Gastroesophageal sphincter (tissue), 4 donors: ENCODE results near the gene CYB561D1. TPM values are rescaled to one million over a fixed set of nuclear protein-coding genes. Genes with fewer than 3 reads are reported as not detected.

ENCODE experiments used
- ATAC-seq: fragments of 150-250 bp; one replicate; pipeline ENCODE4 v1.9.1; 2016; ENCODE audit warnings: mild to moderate bottlenecking, moderate library complexity
- H3K27ac ChIP-seq, 4 donors: fragments of 200-600 bp; sonication (generic) in 3 of 4; 1 replicate in 3 of 4; 2 replicates in 1 of 4; pipeline ENCODE4 v1.5.1; 2016 to 2019
- H3K27me3 ChIP-seq: fragments of 200-600 bp; sonication (generic); one replicate; pipeline ENCODE4 v1.5.1; 2019
- H3K36me3 ChIP-seq, 2 donors: fragments of 200-600 bp; sonication (generic); one replicate each; pipeline ENCODE4 v1.5.1; 2019; ENCODE audit warnings: control low read depth in 1 of 2
- H3K4me1 ChIP-seq, 3 donors: fragments of 200-600 bp; sonication (generic); 1 replicate in 2 of 3; 2 replicates in 1 of 3; pipeline ENCODE4 v1.5.1; 2016 to 2019; ENCODE audit warnings: control low read depth in 2 of 3
- H3K4me3 ChIP-seq, 2 donors: fragments of 200-600 bp; sonication (generic); one replicate each; pipeline ENCODE4 v1.5.1; 2019; ENCODE audit warnings: mild to moderate bottlenecking in 1 of 2, moderate library complexity in 1 of 2
- H3K9me3 ChIP-seq, 3 donors: fragments of 200-600 bp; sonication (generic); one replicate each; pipeline ENCODE4 v1.5.1; 2017 to 2019; ENCODE audit warnings: control low read depth in 2 of 3
- CTCF ChIP-seq, 4 experiments: fragments of 200-600 bp in 2 of 4; fragments of 450-650 bp in 2 of 4; sonication (generic) in 1 of 4; IDR thresholded peaks; one replicate each; pipeline ENCODE4 v1.5.1; 2017 to 2019; ENCODE audit warnings: antibody characterized with exemption in 4 of 4, mild to moderate bottlenecking in 2 of 4, moderate library complexity in 2 of 4
- EP300 ChIP-seq: sonication (generic); formaldehyde crosslinking; IDR thresholded peaks from one replicate; pipeline ENCODE4 v1.6.1; 2017; ENCODE audit warnings: antibody characterized with exemption, mild to moderate bottlenecking
- POLR2A ChIP-seq, 2 donors: fragments of 450-650 bp; IDR thresholded peaks; one replicate each; pipeline ENCODE4 v1.6.1; 2017; ENCODE audit warnings: antibody characterized with exemption in 2 of 2, mild to moderate bottlenecking in 2 of 2, moderate library complexity in 1 of 2
- POLR2AphosphoS5 ChIP-seq: sonication (generic); formaldehyde crosslinking; IDR thresholded peaks from one replicate; pipeline ENCODE4 v1.6.1; 2017; ENCODE audit warnings: antibody characterized with exemption
- WGBS, 2 donors: methylation state at CpG; one replicate each; pipeline ENCODE4 v1.1.5; 2018; ENCODE audit warnings: low coverage in 1 of 2; 5-methylcytosine and 5-hydroxymethylcytosine counted together
- total RNA-seq, 4 donors: library from RNA; depleted of rRNA; stranded (reverse); fragments of >200 nt; gene quantifications; one replicate each; pipeline ENCODE4 v1.1.0, GENCODE V29; 2016

The CYB561D1 gene
- total RNA-seq, 4 donors from 2014 or later, result 8.3 to 15.9 (median 10.7) TPM

GRCh38 chr1:109488696-109489095, 5.2 kb upstream of the CYB561D1 start:
- Histone ChIP-seq H3K36me3 (peaks cover 0 to 39% of the 10 kb centered on the region in 2 donors), H3K9me3 (no peaks in the 10 kb centered on the region), H3K4me3 (no peak overlapping the region), H3K27ac (no peak overlapping the region), H3K4me1 (peaks cover 0 to 34% (median 16%) of the 10 kb centered on the region in 3 donors), H3K27me3 (no peaks in the 10 kb centered on the region)
- ATAC-seq, result no peak
- 90% methylated on average over 2 of the region's 12 CpGs; no CpG with 5 or more reads in 1 of the 2 donors for WGBS, 2 donors
- no peak for TF ChIP-seq CTCF (IDR thresholded peaks at IDR 0.05)

GRCh38 chr1:109490029-109490933, 3.6 kb upstream of the CYB561D1 start:
- 93% methylated on average over 5 of the region's 11 CpGs; no CpG with 5 or more reads in 1 of the 2 donors for WGBS, 2 donors
- TF ChIP-seq EP300 (no peak), POLR2AphosphoS5 (no peak), POLR2A (IDR thresholded peaks at IDR 0.05) (no peak), CTCF (IDR thresholded peaks at IDR 0.05) (peak in 3 of 4 experiments; percentile 72 to 87 (median 73))
- no peaks in the 10 kb centered on the region for H3K27me3 ChIP-seq
- H3K4me1 ChIP-seq, result peaks cover 0 to 34% (median 18%) of the 10 kb centered on the region in 3 donors
- peaks cover 0 to 39% of the 10 kb centered on the region in 2 donors for H3K36me3 ChIP-seq
- peak; percentile 49 for ATAC-seq
- no peak overlapping the region for H3K27ac ChIP-seq
- no peak overlapping the region for H3K4me3 ChIP-seq
- no peaks in the 10 kb centered on the region for H3K9me3 ChIP-seq

GRCh38 chr1:109490934-109491302, 3.0 kb upstream of the CYB561D1 start:
- peaks cover 0 to 43% of the 10 kb centered on the region in 2 donors for H3K36me3 ChIP-seq
- H3K27me3 ChIP-seq, result no peaks in the 10 kb centered on the region
- TF ChIP-seq POLR2AphosphoS5, result no peak
- no peak for TF ChIP-seq POLR2A (IDR thresholded peaks at IDR 0.05)
- no peak for TF ChIP-seq EP300
- TF ChIP-seq CTCF (IDR thresholded peaks at IDR 0.05), result no peak
- no peak overlapping the region for H3K4me3 ChIP-seq
- WGBS, 2 donors, result 75 to 90% methylated on average over 2 of the region's 11 CpGs
- no peak for ATAC-seq
- no peaks in the 10 kb centered on the region for H3K9me3 ChIP-seq
- no peak overlapping the region for H3K27ac ChIP-seq
- H3K4me1 ChIP-seq, result peaks cover 0 to 38% (median 20%) of the 10 kb centered on the region in 3 donors

GRCh38 chr1:109491372-109491771, 2.5 kb upstream of the CYB561D1 start:
- no peak for ATAC-seq
- Histone ChIP-seq H3K4me3 (no peak overlapping the region), H3K4me1 (peaks cover 0 to 42% (median 20%) of the 10 kb centered on the region in 3 donors), H3K27me3 (no peaks in the 10 kb centered on the region), H3K36me3 (peaks cover 0 to 48% of the 10 kb centered on the region in 2 donors), H3K9me3 (no peaks in the 10 kb centered on the region), H3K27ac (no peak overlapping the region)
- 100% methylated on average over 1 of the region's 8 CpGs; no CpG with 5 or more reads in 1 of the 2 donors for WGBS, 2 donors
- no peak for TF ChIP-seq POLR2AphosphoS5
- no peak for TF ChIP-seq EP300
- TF ChIP-seq CTCF (IDR thresholded peaks at IDR 0.05), result no peak
- no peak for TF ChIP-seq POLR2A (IDR thresholded peaks at IDR 0.05)

GRCh38 chr1:109492779-109493178, 1.1 kb upstream of the CYB561D1 start:
- no peak for ATAC-seq
- peaks cover 0 to 53% of the 10 kb centered on the region in 2 donors for H3K36me3 ChIP-seq
- no peaks in the 10 kb centered on the region for H3K27me3 ChIP-seq
- H3K27ac ChIP-seq, result peak overlapping the region in 3 of 4 donors; percentile 85 to 89 (median 86)
- TF ChIP-seq EP300, result no peak
- no peak for TF ChIP-seq POLR2A (IDR thresholded peaks at IDR 0.05)
- no peak for TF ChIP-seq CTCF (IDR thresholded peaks at IDR 0.05)
- TF ChIP-seq POLR2AphosphoS5, result no peak
- no peaks in the 10 kb centered on the region for H3K9me3 ChIP-seq
- H3K4me1 ChIP-seq, result peaks cover 0 to 49% (median 20%) of the 10 kb centered on the region in 3 donors
- no peak overlapping the region for H3K4me3 ChIP-seq
- 50 to 67% methylated on average over 2 to 3 of the region's 4 CpGs for WGBS, 2 donors
